PC-9 (cell line): ENCODE results near the gene HSD17B13.

Experiments
- CTCF ChIP-seq: fragments of 200-600 bp; sonication (generic); conservative IDR thresholded peaks from 2 replicates; pipeline ENCODE4 v1.6.1; 2017; ENCODE audit warnings: mixed run types, antibody characterized with exemption, mild to moderate bottlenecking, moderate library complexity
- EZH2 ChIP-seq: fragments of 200-600 bp; sonication (generic); IDR thresholded peaks from 2 replicates; pipeline ENCODE4 v1.8.0; 2017; ENCODE audit warnings: antibody characterized with exemption, low read depth

GRCh38 chr4:87321888-87322287, 794 bp downstream of the HSD17B13 start:
- TF ChIP-seq EZH2 (no peak), CTCF (no peak)
